GM04504 (cell line): ENCODE measurements around the gene KLHL33.
"Not testable (repeated sequence)": the region's sequence is repeated elsewhere in the genome, so short reads cannot be mapped to it uniquely, and the experiment has no call there.

Experiments
- DNase-seq: peaks from one replicate; pipeline ENCODE4 v3.0.0-alpha.2; 2012; ENCODE audit warnings: low read depth

KLHL33 gene

GRCh38 chr14:20435582-20436362, at the start of gene KLHL33:
Gene KLHL33 (minus strand): TSS chr14:20436166. CDS start chr14:20435811, 355 bp downstream.
- no peak for DNase-seq

GRCh38 chr14:20482382-20482781, 46.4 kb upstream of the KLHL33 start:
- DNase-seq = no peak

GRCh38 chr14:20478894-20479293, 42.9 kb upstream of the KLHL33 start:
- no peak for DNase-seq

- no peak for DNase-seq
These were observed 41.4 kb upstream of the KLHL33 start for GRCh38 chr14:20477211-20477876.

- no peak for DNase-seq
These were observed 40.8 kb upstream of the KLHL33 start for GRCh38 chr14:20476776-20477175.

GRCh38 chr14:20472536-20473169, 36.7 kb upstream of the KLHL33 start:
- DNase-seq = no peak

GRCh38 chr14:20470603-20470901, 34.6 kb upstream of the KLHL33 start:
- DNase-seq = no peak

- no peak for DNase-seq
These were observed 34.1 kb upstream of the KLHL33 start for GRCh38 chr14:20469890-20470602.

GRCh38 chr14:20469242-20469889, 33.4 kb upstream of the KLHL33 start, which contains the start of gene PNP:
Gene PNP (plus strand): TSS chr14:20469406. CDS start chr14:20469525, 119 bp downstream.
- peak; percentile 52 for DNase-seq

- DNase-seq = no peak
These were observed 32.8 kb upstream of the KLHL33 start for GRCh38 chr14:20468764-20469241.

- peak; percentile 100 for DNase-seq
These were observed 25.5 kb upstream of the KLHL33 start, which contains the start of gene PIP4P1 for GRCh38 chr14:20461225-20462141. Gene PIP4P1 (minus strand): TSS chr14:20461434. CDS start chr14:20461325, 109 bp downstream.

GRCh38 chr14:20460458-20461224, 24.7 kb upstream of the KLHL33 start:
- no peak for DNase-seq

- DNase-seq = no peak
These were observed 22.2 kb upstream of the KLHL33 start for GRCh38 chr14:20458031-20458789.

- DNase-seq = no peak
These were observed 21.0 kb upstream of the KLHL33 start for GRCh38 chr14:20456971-20457370.

GRCh38 chr14:20455355-20456300, 19.7 kb upstream of the KLHL33 start:
- DNase-seq = peak; percentile 62

- peak; percentile 98 for DNase-seq
These were observed 18.8 kb upstream of the KLHL33 start, which contains the start of the genes APEX1 and OSGEP for GRCh38 chr14:20454516-20455354. Gene APEX1 (plus strand): TSS chr14:20455226. CDS start chr14:20455646, 420 bp downstream. Gene OSGEP (minus strand): TSS chr14:20454812. CDS start chr14:20454683, 129 bp downstream.

GRCh38 chr14:20452831-20453230, 16.9 kb upstream of the KLHL33 start:
- not testable (repeated sequence) for DNase-seq
